GM06990 (cell line): ENCODE measurements around the gene GRIA2.
"Not testable (repeated sequence)": the region's sequence is repeated elsewhere in the genome, so short reads cannot be mapped to it uniquely, and the experiment has no call there.

Experiments
- DNase-seq: peaks from one replicate; pipeline ENCODE4 v3.0.0-alpha.2; 2011; ENCODE audit not compliant: insufficient read length; ENCODE audit errors: extremely low read depth
- H3K27me3 ChIP-seq: replicated peaks from 2 replicates; pipeline ENCODE4 v1.6.0; 2011; ENCODE audit warnings: low read length; ENCODE audit not compliant: control insufficient read depth, insufficient read depth
- H3K36me3 ChIP-seq: 2 replicates; pipeline ENCODE4 v1.5.1; 2011; ENCODE audit warnings: low read length; ENCODE audit not compliant: control insufficient read depth, insufficient read depth
- H3K4me3 ChIP-seq: replicated peaks from 2 replicates; pipeline ENCODE4 v1.5.1; 2011; ENCODE audit warnings: low read depth, mild to moderate bottlenecking, control low read depth, low read length
- TF ChIP-seq, protein P1 (sequence below): IDR thresholded peaks from 2 replicates; pipeline ENCODE4 v1.5.1; 2011; ENCODE audit warnings: low read length, control low read depth, mild to moderate bottlenecking, inconsistent platforms; ENCODE audit not compliant: insufficient read depth, poor library complexity, severe bottlenecking

The GRIA2 gene

GRCh38 chr4:157226601-157227000, 6.1 kb downstream of the GRIA2 start:
- H3K27me3 ChIP-seq = no peaks in the 10 kb centered on the region
- H3K36me3 ChIP-seq = no peaks in the 10 kb centered on the region
- TF ChIP-seq, protein P1, sequence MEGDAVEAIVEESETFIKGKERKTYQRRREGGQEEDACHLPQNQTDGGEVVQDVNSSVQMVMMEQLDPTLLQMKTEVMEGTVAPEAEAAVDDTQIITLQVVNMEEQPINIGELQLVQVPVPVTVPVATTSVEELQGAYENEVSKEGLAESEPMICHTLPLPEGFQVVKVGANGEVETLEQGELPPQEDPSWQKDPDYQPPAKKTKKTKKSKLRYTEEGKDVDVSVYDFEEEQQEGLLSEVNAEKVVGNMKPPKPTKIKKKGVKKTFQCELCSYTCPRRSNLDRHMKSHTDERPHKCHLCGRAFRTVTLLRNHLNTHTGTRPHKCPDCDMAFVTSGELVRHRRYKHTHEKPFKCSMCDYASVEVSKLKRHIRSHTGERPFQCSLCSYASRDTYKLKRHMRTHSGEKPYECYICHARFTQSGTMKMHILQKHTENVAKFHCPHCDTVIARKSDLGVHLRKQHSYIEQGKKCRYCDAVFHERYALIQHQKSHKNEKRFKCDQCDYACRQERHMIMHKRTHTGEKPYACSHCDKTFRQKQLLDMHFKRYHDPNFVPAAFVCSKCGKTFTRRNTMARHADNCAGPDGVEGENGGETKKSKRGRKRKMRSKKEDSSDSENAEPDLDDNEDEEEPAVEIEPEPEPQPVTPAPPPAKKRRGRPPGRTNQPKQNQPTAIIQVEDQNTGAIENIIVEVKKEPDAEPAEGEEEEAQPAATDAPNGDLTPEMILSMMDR = no peak
- H3K4me3 ChIP-seq = no peak overlapping the region
- DNase-seq = no peak

GRCh38 chr4:157231525-157231924, 11.0 kb downstream of the GRIA2 start:
- no peaks in the 10 kb centered on the region for H3K36me3 ChIP-seq
- no peaks in the 10 kb centered on the region for H3K27me3 ChIP-seq
- no peak for DNase-seq
- no peak overlapping the region for H3K4me3 ChIP-seq
- TF ChIP-seq, protein P1 = no peak

DNA sequence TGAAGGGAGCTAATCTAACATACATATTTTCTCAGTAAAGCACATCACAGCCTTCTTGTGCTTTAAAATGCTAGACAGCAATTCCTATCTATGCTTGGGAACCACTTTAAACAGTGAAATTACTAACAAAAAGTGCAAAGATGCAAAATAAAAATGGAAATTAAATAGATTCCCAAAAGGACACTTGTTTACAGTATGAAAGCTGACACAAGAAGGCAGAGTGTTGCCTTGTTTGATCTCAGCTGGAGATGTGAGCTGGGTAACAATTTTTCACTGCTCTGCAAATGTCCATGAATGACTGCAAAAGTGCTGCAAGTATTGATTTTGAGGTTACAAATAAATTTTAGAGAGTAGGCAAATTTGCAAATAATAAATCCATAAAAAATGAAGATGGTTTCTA, 22.3 kb downstream of the GRIA2 start:
- TF ChIP-seq, protein P1 = no peak
- no peaks in the 10 kb centered on the region for H3K27me3 ChIP-seq
- H3K4me3 ChIP-seq = no peak overlapping the region
- no peaks in the 10 kb centered on the region for H3K36me3 ChIP-seq
- no peak for DNase-seq

DNA sequence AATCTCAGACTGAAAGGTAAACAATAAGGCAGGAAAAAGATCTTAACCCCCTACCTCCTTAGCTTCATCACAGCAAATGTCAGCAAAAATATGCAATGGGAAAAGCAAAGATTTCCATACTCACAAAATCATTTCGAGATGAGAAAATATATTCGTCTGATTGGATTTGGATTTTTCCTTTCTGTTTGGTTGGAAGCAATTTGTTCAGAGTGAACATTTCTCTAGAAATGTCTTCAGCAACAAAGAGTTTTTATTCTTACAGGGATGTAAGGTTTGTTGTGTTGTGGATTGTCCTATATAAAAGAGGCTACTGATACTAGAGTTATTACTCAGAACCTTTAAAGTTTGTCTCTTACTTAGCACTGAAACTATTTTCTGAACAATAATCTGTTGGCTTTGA, 23.8 kb downstream of the GRIA2 start:
- TF ChIP-seq, protein P1 = no peak
- Histone ChIP-seq H3K4me3 (no peak overlapping the region), H3K27me3 (no peaks in the 10 kb centered on the region), H3K36me3 (no peaks in the 10 kb centered on the region)
- no peak for DNase-seq

DNA sequence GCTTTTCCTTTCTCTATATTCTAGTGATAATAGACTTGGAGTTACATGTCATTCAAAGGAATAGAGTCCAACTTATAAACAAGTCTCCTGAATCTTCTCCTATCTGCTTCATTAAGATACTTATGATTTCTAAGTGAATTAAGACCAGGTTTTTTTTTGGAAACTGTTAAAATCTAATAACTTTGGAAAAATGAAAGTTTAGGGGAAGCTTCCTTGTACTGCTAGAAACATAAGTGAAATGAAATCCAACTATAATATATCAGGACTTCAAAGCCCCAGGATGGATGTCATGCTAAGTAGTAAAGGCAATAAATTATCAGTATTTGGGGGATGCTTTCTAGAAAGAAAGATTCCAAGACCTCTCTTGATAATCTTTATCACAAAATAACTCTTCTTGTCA, 24.8 kb downstream of the GRIA2 start:
- no peaks in the 10 kb centered on the region for H3K27me3 ChIP-seq
- H3K36me3 ChIP-seq = no peaks in the 10 kb centered on the region
- no peak for DNase-seq
- TF ChIP-seq, protein P1 = no peak
- no peak overlapping the region for H3K4me3 ChIP-seq

- no peaks in the 10 kb centered on the region for H3K36me3 ChIP-seq
- no peaks in the 10 kb centered on the region for H3K27me3 ChIP-seq
- H3K4me3 ChIP-seq = no peak overlapping the region
- no peak for DNase-seq
- TF ChIP-seq, protein P1 = no peak
These were observed 26.4 kb downstream of the GRIA2 start for GRCh38 chr4:157246964-157247363.

- H3K36me3 ChIP-seq, H3K27me3 ChIP-seq, H3K4me3 ChIP-seq, DNase-seq: not testable (repeated sequence)
These were observed 37.6 kb downstream of the GRIA2 start for GRCh38 chr4:157258165-157258564.
